ENCODE measurements around the gene CTBP1. TPM values are rescaled to one million over a fixed set of nuclear protein-coding genes. Genes with fewer than 3 reads are reported as not detected.

CTBP1 gene
- total and polyA plus RNA-seq, 7 experiments from 2014 or later: 57.2 to 233 (median 180) TPM

GRCh38 chr4:1195891-1196401 is 53.0 kb downstream of the CTBP1 start:
- peaks cover 12 to 14% of the 10 kb centered on the region in 2 donors for H3K4me1 ChIP-seq (ENCODE audit: control insufficient read depth in 2 of 2, insufficient read depth in 2 of 2, low read length in 2 of 2)
- H3K4me3 ChIP-seq (ENCODE audit: low read length): no peak overlapping the region
- no peak overlapping the region for H3K4me3 Mint-ChIP-seq
- peaks cover 0 to 16% (median 0%) of the 10 kb centered on the region in 5 donors for H3K36me3 Mint-ChIP-seq
- no peaks in the 10 kb centered on the region for H3K27me3 ChIP-seq (ENCODE audit: control insufficient read depth in 2 of 2, insufficient read depth in 2 of 2, low read length in 2 of 2)
- H3K9me3 Mint-ChIP-seq: no peaks in the 10 kb centered on the region
- no peaks in the 10 kb centered on the region for H3K9me3 ChIP-seq (ENCODE audit: control insufficient read depth in 2 of 3, low read length in 3 of 3)
- DNase-seq (no peak), ATAC-seq (no peak)
- intact Hi-C loops (cut with micrococcal nuclease): no loop called here
- CTCF ChIA-PET: no interaction called here
- H3K27me3 Mint-ChIP-seq: no peaks in the 10 kb centered on the region
- POLR2A ChIA-PET: no interaction called here
- peaks cover 5 to 23% (median 10%) of the 10 kb centered on the region in 7 donors for H3K4me1 Mint-ChIP-seq
- peaks cover 0 to 14% (median 8%) of the 10 kb centered on the region in 3 experiments for H3K36me3 ChIP-seq (ENCODE audit: control insufficient read depth in 2 of 3, insufficient read depth in 3 of 3, low read length in 3 of 3)
- no peak overlapping the region for H3K27ac Mint-ChIP-seq
- H3K27ac ChIP-seq (ENCODE audit: low read depth, low read length): no peak overlapping the region

DNA sequence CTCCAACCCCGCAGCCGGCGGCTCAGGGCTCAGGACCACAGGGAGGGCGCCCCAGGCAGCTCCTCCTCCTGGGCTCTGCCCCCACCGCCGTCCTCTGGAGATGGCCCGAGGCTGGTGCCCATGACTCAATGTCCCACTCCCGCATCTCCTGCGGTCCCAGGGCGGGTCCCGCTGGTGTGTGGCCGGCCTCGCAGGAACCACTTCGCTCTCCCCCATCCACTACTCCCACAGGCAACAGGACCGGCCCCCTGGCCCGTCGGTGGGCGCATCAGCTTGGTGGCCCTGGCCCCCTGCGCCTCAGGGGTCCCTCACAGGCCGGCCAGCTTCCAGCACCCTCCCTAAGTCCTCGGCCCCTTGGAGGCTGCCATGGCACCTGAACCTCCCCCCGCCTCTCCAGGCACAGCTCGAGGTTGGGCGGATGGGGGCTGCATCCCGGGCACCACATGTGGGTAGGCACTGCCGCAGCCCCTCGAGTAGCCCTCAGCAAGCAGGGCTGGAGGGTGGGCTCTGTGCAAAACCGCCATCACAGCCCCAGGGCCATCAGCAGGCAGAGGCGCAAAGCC is 53.7 kb downstream of the CTBP1 start:
- no peaks in the 10 kb centered on the region for H3K27me3 ChIP-seq (ENCODE audit: control insufficient read depth in 2 of 2, insufficient read depth in 2 of 2, low read length in 2 of 2)
- ATAC-seq: no peak
- CTCF ChIA-PET: no interaction called here
- H3K4me1 ChIP-seq (ENCODE audit: control insufficient read depth in 2 of 2, insufficient read depth in 2 of 2, low read length in 2 of 2): peaks cover 4 to 9% of the 10 kb centered on the region in 2 donors
- intact Hi-C loops (cut with micrococcal nuclease): no loop called here
- peaks cover 4 to 16% (median 8%) of the 10 kb centered on the region in 7 donors for H3K4me1 Mint-ChIP-seq
- H3K36me3 Mint-ChIP-seq: peaks cover 0 to 16% (median 0%) of the 10 kb centered on the region in 5 donors
- no peak overlapping the region for H3K27ac Mint-ChIP-seq
- POLR2A ChIA-PET: no interaction called here
- no peak overlapping the region for H3K4me3 ChIP-seq (ENCODE audit: low read length)
- no peaks in the 10 kb centered on the region for H3K9me3 Mint-ChIP-seq
- no peak for DNase-seq
- no peak overlapping the region for H3K27ac ChIP-seq (ENCODE audit: low read depth, low read length)
- no peaks in the 10 kb centered on the region for H3K27me3 Mint-ChIP-seq
- no peak overlapping the region for H3K4me3 Mint-ChIP-seq
- H3K9me3 ChIP-seq (ENCODE audit: control insufficient read depth in 2 of 3, low read length in 3 of 3): no peaks in the 10 kb centered on the region
- H3K36me3 ChIP-seq (ENCODE audit: control insufficient read depth in 2 of 3, insufficient read depth in 3 of 3, low read length in 3 of 3): peaks cover 0 to 14% (median 8%) of the 10 kb centered on the region in 3 experiments

DNA sequence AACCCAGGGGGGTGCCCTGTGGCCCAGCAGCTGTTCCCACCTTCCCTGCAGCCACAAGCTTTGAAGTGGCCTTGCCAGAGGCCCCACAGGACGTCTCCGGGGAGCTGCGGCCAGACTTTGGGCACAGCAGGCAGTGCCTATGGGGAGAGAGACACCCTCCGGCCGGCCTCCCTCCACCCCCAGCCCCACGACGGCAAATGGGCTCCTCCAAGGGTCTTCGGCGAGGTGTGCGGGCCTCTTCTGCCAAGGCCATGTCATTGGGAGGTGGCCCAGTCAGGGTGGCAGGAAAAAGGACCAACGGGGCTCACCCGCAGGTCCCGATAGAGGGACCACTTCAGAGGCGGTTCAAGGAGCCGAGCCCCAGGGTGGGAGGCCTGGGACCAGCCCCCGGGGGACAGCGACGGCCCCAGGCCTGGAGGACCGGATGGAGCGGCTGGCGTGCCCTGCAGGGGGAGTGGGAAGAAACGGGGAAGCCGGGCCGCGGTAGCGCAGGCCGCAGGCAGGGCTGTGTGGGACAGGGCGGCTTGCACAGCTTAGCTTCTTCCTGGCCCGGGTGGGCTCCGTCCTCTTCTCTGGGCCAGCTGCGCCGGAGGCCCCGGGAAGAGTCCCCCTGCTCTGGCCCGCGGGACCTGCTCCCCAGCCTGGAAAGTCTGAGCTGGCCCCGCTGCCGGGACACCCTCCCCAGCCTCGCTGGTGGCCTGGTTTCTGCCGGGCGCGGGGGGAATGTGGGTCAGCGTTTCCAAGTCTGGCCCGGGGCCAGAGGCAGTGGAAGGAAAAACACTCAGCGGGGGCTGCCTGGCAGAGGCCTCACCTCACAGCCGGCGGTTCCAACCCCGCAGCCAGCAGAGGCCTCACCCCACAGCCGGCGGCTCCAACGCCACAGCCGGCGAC is 54.7 kb downstream of the CTBP1 start:
- ChIA-PET CTCF (no interaction called here), POLR2A (no interaction called here)
- Mint-ChIP-seq H3K36me3 (peaks cover 0 to 16% (median 0%) of the 10 kb centered on the region in 5 donors), H3K4me3 (no peak overlapping the region), H3K27me3 (no peaks in the 10 kb centered on the region), H3K27ac (no peak overlapping the region), H3K9me3 (no peaks in the 10 kb centered on the region), H3K4me1 (peaks cover 0 to 11% (median 6%) of the 10 kb centered on the region in 7 donors)
- ATAC-seq (no peak), DNase-seq (no peak)
- no peaks in the 10 kb centered on the region for H3K4me1 ChIP-seq (ENCODE audit: control insufficient read depth in 2 of 2, insufficient read depth in 2 of 2, low read length in 2 of 2)
- H3K36me3 ChIP-seq (ENCODE audit: control insufficient read depth in 2 of 3, insufficient read depth in 3 of 3, low read length in 3 of 3): peaks cover 0 to 14% (median 8%) of the 10 kb centered on the region in 3 experiments
- H3K4me3 ChIP-seq (ENCODE audit: low read length): no peak overlapping the region
- no peaks in the 10 kb centered on the region for H3K27me3 ChIP-seq (ENCODE audit: control insufficient read depth in 2 of 2, insufficient read depth in 2 of 2, low read length in 2 of 2)
- no peak overlapping the region for H3K27ac ChIP-seq (ENCODE audit: low read depth, low read length)
- intact Hi-C loops (cut with micrococcal nuclease): no loop called here
- no peaks in the 10 kb centered on the region for H3K9me3 ChIP-seq (ENCODE audit: control insufficient read depth in 2 of 3, low read length in 3 of 3)

- peaks cover 0 to 9% (median 5%) of the 10 kb centered on the region in 7 donors for H3K4me1 Mint-ChIP-seq
- H3K4me1 ChIP-seq (ENCODE audit: control insufficient read depth in 2 of 2, insufficient read depth in 2 of 2, low read length in 2 of 2): no peaks in the 10 kb centered on the region
- DNase-seq: no peak
- no peak overlapping the region for H3K4me3 ChIP-seq (ENCODE audit: low read length)
- ChIA-PET POLR2A (no interaction called here), CTCF (no interaction called here)
- no peak overlapping the region for H3K27ac Mint-ChIP-seq
- no peaks in the 10 kb centered on the region for H3K27me3 ChIP-seq (ENCODE audit: control insufficient read depth in 2 of 2, insufficient read depth in 2 of 2, low read length in 2 of 2)
- no peak overlapping the region for H3K27ac ChIP-seq (ENCODE audit: low read depth, low read length)
- intact Hi-C loops (cut with micrococcal nuclease): no loop called here
- H3K36me3 ChIP-seq (ENCODE audit: control insufficient read depth in 2 of 3, insufficient read depth in 3 of 3, low read length in 3 of 3): peaks cover 0 to 14% (median 8%) of the 10 kb centered on the region in 3 experiments
- ATAC-seq: peak; percentile 8
- H3K27me3 Mint-ChIP-seq: no peaks in the 10 kb centered on the region
- H3K36me3 Mint-ChIP-seq: peaks cover 0 to 17% (median 3%) of the 10 kb centered on the region in 5 donors
- H3K4me3 Mint-ChIP-seq: no peak overlapping the region
- H3K9me3 Mint-ChIP-seq: no peaks in the 10 kb centered on the region
- H3K9me3 ChIP-seq (ENCODE audit: control insufficient read depth in 2 of 3, low read length in 3 of 3): no peaks in the 10 kb centered on the region
These were observed 55.5 kb downstream of the CTBP1 start for GRCh38 chr4:1193206-1194009.

DNA sequence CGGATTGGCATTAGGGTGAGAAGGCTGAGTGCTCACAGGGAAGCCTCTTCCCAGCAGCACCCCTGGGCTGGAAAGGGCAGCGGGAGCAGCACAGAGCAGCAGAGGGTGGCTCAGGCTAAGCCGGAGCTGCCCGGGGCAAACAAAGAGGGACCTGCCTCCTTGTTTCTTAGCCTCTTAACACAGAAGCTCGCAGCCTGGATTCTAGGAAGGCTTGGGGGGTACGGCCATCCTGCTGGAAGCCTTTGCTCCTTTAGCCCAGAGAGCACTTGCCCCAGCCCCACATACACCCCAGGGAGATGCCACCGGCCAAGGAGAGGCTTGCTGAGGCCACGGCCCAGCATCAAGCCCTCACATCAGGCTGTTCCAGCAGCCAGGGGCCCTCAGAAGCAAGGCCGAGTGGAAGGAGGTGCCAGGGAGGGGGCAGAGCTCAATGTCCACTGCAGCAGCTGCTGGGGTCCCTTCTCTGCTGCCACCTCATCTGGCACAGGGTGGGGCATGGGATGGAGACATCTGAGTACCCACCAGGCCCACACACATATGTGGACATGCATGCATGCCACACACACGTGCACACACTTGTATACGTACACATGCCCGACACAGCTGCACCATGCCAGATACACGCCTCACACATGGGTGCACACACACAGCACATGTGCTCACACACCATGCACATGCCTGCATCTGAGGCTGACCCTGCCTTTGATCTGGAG is 56.3 kb downstream of the CTBP1 start:
- ATAC-seq (no peak), DNase-seq (no peak)
- no peaks in the 10 kb centered on the region for H3K27me3 ChIP-seq (ENCODE audit: control insufficient read depth in 2 of 2, insufficient read depth in 2 of 2, low read length in 2 of 2)
- intact Hi-C loops (cut with micrococcal nuclease): no loop called here
- Mint-ChIP-seq H3K27me3 (no peaks in the 10 kb centered on the region), H3K27ac (no peak overlapping the region), H3K9me3 (no peaks in the 10 kb centered on the region), H3K36me3 (peaks cover 0 to 19% (median 3%) of the 10 kb centered on the region in 5 donors), H3K4me1 (peaks cover 0 to 6% (median 1%) of the 10 kb centered on the region in 7 donors), H3K4me3 (no peak overlapping the region)
- CTCF ChIA-PET: no interaction called here
- peaks cover 0 to 14% (median 8%) of the 10 kb centered on the region in 3 experiments for H3K36me3 ChIP-seq (ENCODE audit: control insufficient read depth in 2 of 3, insufficient read depth in 3 of 3, low read length in 3 of 3)
- POLR2A ChIA-PET: no interaction called here
- H3K4me3 ChIP-seq (ENCODE audit: low read length): no peak overlapping the region
- H3K4me1 ChIP-seq (ENCODE audit: control insufficient read depth in 2 of 2, insufficient read depth in 2 of 2, low read length in 2 of 2): peaks cover 0 to 2% of the 10 kb centered on the region in 2 donors
- no peak overlapping the region for H3K27ac ChIP-seq (ENCODE audit: low read depth, low read length)
- no peaks in the 10 kb centered on the region for H3K9me3 ChIP-seq (ENCODE audit: control insufficient read depth in 2 of 3, low read length in 3 of 3)

DNA sequence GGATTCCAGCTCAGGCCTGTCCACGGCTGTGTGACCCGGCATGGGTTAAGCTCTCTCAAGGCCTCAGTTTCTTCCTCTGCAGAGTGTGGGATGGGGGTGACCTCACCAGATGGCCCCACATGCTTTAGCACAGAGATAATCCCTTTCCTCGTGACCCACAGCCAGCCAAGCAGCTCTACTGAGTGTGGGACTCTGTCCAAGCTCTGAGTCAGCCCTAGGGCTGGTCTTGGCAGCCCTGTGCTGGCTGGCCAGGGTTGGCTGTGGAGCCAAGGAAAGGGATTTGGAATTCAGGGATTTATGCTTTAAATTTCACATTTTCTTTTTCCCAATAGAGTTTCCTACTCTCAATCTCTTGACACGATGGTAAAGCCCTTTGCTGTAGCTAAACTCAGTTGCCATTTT is 56.8 kb downstream of the CTBP1 start:
- H3K4me3 Mint-ChIP-seq: no peak overlapping the region
- peaks cover 0 to 6% of the 10 kb centered on the region in 2 donors for H3K4me1 ChIP-seq (ENCODE audit: control insufficient read depth in 2 of 2, insufficient read depth in 2 of 2, low read length in 2 of 2)
- H3K9me3 Mint-ChIP-seq: no peaks in the 10 kb centered on the region
- H3K9me3 ChIP-seq (ENCODE audit: control insufficient read depth in 2 of 3, low read length in 3 of 3): no peaks in the 10 kb centered on the region
- peaks cover 3 to 10% (median 6%) of the 10 kb centered on the region in 7 donors for H3K4me1 Mint-ChIP-seq
- H3K27ac Mint-ChIP-seq: no peak overlapping the region
- ChIA-PET CTCF (no interaction called here), POLR2A (interaction anchor here (0.6 kb wide), 1 partner anchor 12 kb away, joined by 4 read pairs; no protein-coding TSS in a partner anchor)
- H3K4me3 ChIP-seq (ENCODE audit: low read length): no peak overlapping the region
- H3K27me3 ChIP-seq (ENCODE audit: control insufficient read depth in 2 of 2, insufficient read depth in 2 of 2, low read length in 2 of 2): no peaks in the 10 kb centered on the region
- peaks cover 0 to 14% (median 7%) of the 10 kb centered on the region in 3 experiments for H3K36me3 ChIP-seq (ENCODE audit: control insufficient read depth in 2 of 3, insufficient read depth in 3 of 3, low read length in 3 of 3)
- H3K36me3 Mint-ChIP-seq: peaks cover 0 to 21% (median 3%) of the 10 kb centered on the region in 5 donors
- H3K27ac ChIP-seq (ENCODE audit: low read depth, low read length): no peak overlapping the region
- H3K27me3 Mint-ChIP-seq: no peaks in the 10 kb centered on the region
- intact Hi-C loops (cut with micrococcal nuclease): no loop called here
- ATAC-seq (no peak), DNase-seq (no peak)
